RPMI7951 (cell line): ENCODE measurements around the gene TBC1D5. TPM values are rescaled to one million over a fixed set of nuclear protein-coding genes. Genes with fewer than 3 reads are reported as not detected.
"Not testable (repeated sequence)": the region's sequence is repeated elsewhere in the genome, so short reads cannot be mapped to it uniquely, and the experiment has no call there.

Experiments used
- DNase-seq: peaks from one replicate; pipeline ENCODE4 v3.0.0-alpha.2; 2012; ENCODE audit warnings: low read depth
- total RNA-seq: library from RNA; depleted of rRNA; stranded (reverse); fragments of >200 nt; shearing (Covaris generic); gene quantifications from 2 replicates; pipeline ENCODE4 v1.2.3, GENCODE V29; 2014

TBC1D5 gene
- total RNA-seq, 1 experiment from 2014 or later, result 78.2 TPM

- DNase-seq, result peak; percentile 71
Observed at GRCh38 chr3:17645074-17645698, 97.2 kb downstream of the TBC1D5 start.

- DNase-seq, result no peak
Observed at GRCh38 chr3:17643691-17644090, 98.7 kb downstream of the TBC1D5 start.

- no peak for DNase-seq
Observed at GRCh38 chr3:17642474-17642873, 100.0 kb downstream of the TBC1D5 start.

DNA sequence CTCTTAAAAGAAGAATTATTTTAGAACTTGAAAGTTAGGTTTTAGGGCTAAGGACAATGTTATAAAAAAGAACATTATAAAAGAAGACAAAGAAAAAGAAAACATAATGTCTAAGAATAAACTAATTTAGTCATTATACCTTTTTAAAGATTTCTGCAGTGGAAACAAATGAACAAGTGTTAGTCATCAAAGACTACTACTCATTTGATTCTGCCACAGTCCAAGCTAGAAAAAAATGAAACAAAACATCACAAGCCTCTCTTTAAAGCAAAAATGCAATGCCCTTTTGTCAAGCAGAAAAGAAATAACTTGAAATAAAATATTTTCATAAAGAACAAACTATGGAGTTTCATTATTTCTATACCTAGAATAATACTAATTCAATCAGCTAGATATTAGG lies 102.0 kb downstream of the TBC1D5 start:
- DNase-seq, result peak; percentile 32

- DNase-seq, result peak; percentile 87
Observed at GRCh38 chr3:17639765-17640164, 102.7 kb downstream of the TBC1D5 start.

DNA sequence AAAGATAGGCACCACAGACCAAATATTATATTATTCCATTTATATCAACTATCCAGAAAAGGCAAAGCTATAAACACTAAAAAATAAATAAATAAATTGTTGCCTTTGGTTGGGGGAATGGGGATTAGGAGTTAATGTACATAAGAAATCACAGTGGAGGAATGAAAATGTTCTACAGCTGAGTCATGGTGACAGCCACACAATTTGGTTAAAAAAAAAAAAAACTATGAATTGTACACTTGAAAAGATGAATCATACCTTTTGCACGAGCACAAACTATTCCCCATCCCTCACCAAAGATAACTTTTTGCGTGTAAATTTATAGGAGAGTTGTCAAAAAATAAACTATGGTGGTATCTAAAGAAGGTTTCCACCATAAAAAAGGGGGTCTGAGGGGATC lies 103.2 kb downstream of the TBC1D5 start:
- DNase-seq, result peak; percentile 75

DNA sequence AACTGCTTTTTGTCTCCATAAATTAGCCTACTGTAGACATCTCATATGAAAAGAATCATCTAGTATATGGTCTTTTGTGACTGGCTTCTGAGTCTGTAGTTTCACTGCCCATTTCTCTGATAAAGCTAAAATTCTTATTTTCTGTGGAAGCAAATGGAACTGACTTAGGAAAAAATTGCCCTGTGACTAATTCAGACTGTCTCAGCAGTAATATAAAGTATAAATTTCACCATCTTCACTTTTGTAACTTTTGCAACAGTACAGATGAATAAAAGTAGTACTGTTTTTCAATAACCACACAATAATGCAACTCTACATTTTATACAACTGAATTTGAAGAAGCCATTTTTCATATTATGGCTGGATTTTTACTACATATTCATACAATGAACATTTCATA lies 104.1 kb downstream of the TBC1D5 start:
- DNase-seq, result no peak

GRCh38 chr3:17635675-17636074 lies 106.8 kb downstream of the TBC1D5 start:
- DNase-seq, result peak; percentile 73

GRCh38 chr3:17634964-17635363 lies 107.5 kb downstream of the TBC1D5 start:
- DNase-seq, result no peak

- DNase-seq, result no peak
Observed at GRCh38 chr3:17634201-17634600, 108.2 kb downstream of the TBC1D5 start.

DNA sequence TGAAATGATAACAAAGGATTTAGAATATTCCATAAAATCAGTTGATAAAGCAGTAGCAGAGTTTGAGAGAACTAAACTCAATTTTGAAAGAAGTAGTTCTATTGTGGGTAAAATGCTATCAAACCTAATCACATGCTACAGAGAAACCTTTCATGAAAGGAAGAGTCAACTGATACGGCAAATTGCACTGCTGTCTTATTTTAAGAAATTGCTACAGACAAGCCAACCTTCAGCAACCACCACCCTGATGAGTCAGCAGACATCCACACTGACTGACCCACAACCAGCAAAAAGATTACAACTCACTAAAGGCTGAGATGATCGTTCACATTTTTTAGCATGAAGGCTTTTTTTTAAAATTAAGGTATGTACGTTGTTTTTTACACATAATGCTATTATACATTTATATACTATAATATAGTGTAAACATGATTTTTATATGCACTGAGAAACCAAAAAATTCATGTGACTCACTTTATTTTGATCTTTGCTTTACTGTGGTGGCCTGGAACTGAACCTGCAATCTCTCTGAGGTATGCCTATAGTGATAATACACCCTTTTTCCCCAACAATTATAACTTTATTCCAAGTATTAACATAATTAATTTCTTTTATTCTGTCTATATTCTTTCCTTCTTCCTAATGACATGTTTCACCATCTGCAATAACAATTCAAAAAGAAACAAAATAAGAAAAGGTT lies 109.9 kb downstream of the TBC1D5 start:
- DNase-seq, result peak; percentile 76

GRCh38 chr3:17631609-17632008 lies 110.8 kb downstream of the TBC1D5 start:
- DNase-seq, result no peak

DNA sequence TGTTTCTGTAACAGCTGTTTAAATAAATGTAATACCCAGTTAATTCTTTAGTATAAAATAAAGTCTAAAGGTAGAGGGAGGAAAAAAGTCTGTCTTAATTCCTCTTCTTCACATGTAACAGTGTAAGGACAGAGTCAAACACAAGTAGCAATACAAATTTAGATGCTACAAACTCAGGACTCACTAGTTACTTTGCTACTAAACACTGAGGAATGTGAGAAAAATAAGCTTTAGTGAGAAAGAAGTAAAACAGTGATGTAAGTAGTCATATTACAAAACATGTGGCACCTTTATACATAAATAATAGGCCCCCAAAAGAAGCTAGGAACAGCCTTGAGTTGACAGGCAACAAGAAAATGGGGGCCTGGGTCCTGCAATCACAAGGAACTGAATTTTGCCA lies 113.0 kb downstream of the TBC1D5 start:
- DNase-seq, result no peak

DNA sequence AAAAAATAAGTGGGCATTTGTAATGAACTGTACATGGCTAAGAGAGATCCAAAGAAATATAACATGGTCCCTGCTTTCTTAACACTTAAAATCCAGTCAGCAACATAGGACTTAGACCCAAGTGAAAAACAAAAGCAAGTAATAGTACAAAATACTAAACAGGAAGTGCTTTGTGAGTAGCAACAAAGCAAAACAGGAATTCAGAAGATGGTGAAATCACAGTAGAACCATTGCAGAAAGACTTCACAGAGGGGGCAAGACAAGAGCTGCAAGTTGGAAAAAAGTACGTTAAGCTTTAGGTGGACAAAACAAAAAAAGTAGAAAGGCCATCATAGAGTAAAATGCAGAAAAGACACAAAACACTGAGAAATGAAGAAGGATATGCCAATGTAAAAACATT lies 116.0 kb downstream of the TBC1D5 start:
- DNase-seq, result no peak

- DNase-seq, result no peak
Observed at GRCh38 chr3:17625133-17625532, 117.3 kb downstream of the TBC1D5 start.

DNA sequence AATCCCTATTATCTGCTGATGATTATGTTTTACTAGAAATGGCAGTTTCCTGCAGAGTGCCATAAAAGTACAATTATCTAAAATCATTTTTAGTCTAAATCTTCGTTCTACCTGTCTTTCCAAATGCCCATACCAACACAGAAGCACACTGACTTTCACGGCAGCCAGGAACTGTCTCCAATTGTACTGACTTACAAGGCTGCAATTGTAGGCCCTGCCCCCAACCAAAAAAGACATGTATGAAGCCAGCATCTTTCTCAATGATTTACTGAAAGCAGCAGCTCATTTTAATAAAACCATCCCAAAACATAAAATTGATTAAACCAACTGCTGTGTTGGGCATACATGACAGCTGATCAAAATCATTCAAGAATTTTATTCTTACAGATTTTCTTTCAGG lies 119.0 kb downstream of the TBC1D5 start:
- DNase-seq, result no peak

GRCh38 chr3:17619968-17620367 lies 122.5 kb downstream of the TBC1D5 start:
- no peak for DNase-seq

- not testable (repeated sequence) for DNase-seq
Observed at GRCh38 chr3:17613017-17613416, 129.4 kb downstream of the TBC1D5 start.

DNA sequence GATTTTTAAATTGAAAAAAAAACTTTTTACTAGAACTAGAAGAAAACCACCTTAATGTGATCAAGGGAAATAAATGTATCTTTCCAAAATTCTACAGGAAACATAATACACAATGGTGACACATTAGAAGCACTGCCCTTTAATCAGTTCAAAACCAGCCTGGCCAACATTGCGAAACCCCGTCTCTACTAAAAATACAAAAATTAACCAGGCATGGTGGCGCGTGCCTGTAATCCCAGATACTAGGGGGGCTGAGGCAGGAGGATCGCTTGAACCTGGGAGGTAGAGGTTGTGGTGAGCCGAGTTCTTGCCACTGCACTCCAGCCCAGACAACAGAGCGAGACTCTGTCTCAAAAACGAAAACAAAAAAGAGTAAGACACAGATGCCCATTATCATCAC lies 134.5 kb downstream of the TBC1D5 start:
- DNase-seq, result no peak

GRCh38 chr3:17605934-17606333 lies 136.5 kb downstream of the TBC1D5 start:
- no peak for DNase-seq

DNA sequence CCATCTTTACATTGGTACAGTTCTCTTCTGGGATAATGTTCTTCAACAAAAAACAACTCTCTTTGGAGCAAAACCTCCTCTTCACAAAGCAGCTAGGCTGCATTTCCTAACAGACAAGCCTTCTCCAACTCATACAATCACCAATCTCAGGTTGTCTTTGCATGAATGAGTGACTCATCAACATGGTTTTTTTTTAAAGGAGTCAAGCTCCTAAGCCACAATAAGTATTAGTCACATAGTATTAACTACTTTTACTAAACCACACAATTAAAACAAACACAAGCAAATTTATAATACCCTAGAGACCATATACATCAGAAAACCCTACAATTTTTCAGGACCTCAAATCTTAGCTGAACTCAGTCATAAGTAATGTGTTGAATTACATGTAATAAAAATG lies 137.4 kb downstream of the TBC1D5 start:
- DNase-seq, result peak; percentile 87

DNA sequence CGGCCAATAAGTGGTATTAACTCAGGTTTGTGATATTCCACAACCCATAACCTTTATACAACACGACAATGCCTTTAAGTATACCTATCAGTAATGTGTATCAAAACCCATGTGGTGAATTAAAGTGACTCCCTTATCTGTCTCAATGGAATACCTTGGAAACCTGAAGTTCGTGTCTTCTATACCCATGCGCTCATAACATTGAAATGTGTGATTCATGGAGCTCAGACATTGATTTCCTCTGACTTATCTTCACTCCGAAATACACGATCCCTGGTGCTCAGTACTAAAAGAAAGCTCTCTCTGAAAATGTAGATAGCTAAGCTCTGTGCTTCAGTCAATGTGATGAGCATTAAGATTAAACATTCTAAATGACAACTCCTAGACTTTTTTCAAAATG lies 140.3 kb downstream of the TBC1D5 start:
- no peak for DNase-seq

DNA sequence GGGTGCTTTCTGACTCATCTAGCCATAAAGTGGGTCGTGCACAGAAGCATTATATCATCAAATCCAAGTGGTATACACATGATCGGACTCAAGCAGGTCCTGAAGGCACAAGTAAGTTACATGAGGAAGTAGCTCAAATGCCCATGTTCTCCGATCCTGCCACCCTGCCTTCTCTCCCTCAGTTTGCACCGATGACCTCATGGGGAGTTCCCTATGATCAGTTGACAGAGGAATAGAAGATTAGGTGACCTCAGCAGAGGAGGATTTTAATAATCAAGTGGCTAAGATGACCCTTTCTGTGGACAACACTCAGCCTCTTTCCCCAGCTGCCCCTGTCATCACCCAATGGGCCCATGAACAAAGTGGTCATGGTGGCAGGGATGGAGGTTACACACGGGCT lies 149.5 kb downstream of the TBC1D5 start:
- DNase-seq, result no peak

DNA sequence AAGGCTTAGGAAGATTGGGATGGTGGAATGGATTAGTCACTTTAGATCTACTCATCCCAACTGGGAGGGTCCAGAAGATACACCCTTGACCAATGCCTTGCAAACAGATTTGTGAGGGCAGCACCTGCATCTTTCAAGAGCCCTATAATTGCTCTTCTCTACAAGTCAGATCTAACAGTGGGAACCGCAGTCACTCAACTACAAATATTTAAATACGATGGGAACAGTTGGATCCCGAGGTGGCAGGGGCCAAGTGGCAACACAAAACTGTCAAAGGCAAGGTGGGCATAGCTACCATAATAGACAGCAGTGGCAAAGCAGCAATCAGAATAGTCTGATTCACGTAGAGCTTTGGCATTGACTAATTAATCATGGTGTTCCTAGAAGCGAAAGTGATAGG lies 152.0 kb downstream of the TBC1D5 start:
- DNase-seq, result no peak
